ENCODE results near the gene TULP1. TPM values are rescaled to one million over a fixed set of nuclear protein-coding genes. Genes with fewer than 3 reads are reported as not detected.

The TULP1 gene
- total and polyA plus RNA-seq, 2 experiments from 2014 or later, result not detected

DNA sequence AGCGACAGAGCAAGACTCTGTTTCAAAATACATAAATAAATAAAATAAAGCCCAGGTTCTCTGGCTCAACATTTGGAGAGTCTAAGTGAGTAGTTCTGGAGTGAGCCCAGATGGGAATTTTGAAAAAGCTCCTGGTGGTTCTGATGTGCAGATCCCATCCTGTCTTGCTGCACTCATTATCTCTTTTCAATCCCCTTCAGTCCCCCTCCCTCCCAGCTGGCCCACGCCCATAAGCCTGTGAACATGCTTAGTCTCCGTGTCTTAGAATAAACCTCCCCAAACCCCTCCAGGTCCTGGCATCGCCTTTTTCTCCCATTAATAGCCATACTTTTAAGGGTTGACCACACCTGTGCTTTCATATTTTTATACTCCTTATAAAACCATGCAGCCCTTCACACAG, 19.4 kb upstream of the TULP1 start:
- no peaks in the 10 kb centered on the region for H4K20me1 ChIP-seq (ENCODE audit: insufficient read depth)
- H3K4me3 ChIP-seq, result no peak overlapping the region
- no peaks in the 10 kb centered on the region for H3K9me2 ChIP-seq (ENCODE audit: insufficient read depth)
- DNase-seq, result no peak
- no peaks in the 10 kb centered on the region for H3K9me3 ChIP-seq (ENCODE audit: low read depth)
- no peak overlapping the region for H3K9ac ChIP-seq
- no peak overlapping the region for H3K4me2 ChIP-seq (ENCODE audit: unreplicated experiment)
- 57% methylated on average over 4 of the region's 4 CpGs for WGBS, 2 experiments (ENCODE audit: low coverage in 1 of 2, low lambda C conversion rate in 2 of 2, missing lambda C conversion rate in 2 of 2)
- no peaks in the 10 kb centered on the region for H3F3A ChIP-seq (ENCODE audit: insufficient read depth)
- no peaks in the 10 kb centered on the region for H3K79me2 ChIP-seq (ENCODE audit: insufficient read depth)
- H3K4me1 ChIP-seq (ENCODE audit: insufficient read depth), result no peaks in the 10 kb centered on the region
- TF ChIP-seq EZH2 (IDR thresholded peaks at IDR 0.05; ENCODE audit: insufficient read depth, poor library complexity, severe bottlenecking), result no peak
- TF ChIP-seq EZH2phosphoT487 (IDR thresholded peaks at IDR 0.05; ENCODE audit: insufficient read depth, low read depth), result no peak
- in situ Hi-C loops (cut with MboI), result no loop called here
- no peak overlapping the region for H3K27ac ChIP-seq
- H2AFZ ChIP-seq, result no peak overlapping the region
- no peaks in the 10 kb centered on the region; the same call in 1 of the 2 replicates for H3K27me3 ChIP-seq (replicated peaks; ENCODE audit: insufficient read depth)
- H3K36me3 ChIP-seq (ENCODE audit: low read depth), result no peaks in the 10 kb centered on the region

DNA sequence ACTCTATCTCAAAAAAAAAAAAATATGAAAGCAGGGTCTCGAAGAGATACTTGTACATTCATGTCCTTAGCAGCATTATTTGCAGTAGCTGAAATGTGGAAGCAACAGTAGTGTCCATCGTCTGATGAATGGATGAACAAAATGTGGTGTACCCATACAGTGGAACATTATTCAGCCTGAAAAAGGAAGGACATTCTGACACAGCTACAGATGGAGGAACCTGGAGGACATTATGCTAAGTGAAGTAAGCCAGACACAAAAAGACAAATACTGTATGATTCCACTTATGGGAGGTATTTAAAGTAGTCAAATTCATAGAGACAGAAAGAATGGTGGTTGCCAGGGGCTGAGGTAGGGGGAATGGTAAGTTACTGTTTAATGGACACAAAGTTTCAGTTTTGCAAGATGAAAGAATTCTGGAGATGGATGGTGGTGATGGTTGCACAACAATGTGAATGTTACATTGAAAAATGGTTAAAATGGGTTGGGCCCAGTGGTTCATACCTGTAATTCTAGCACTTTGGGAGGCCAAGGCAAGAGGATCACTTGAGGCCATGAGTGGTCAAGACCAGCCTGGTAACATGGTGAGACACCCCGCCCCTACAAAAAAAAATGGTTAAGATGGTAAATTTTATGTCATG, 11.8 kb upstream of the TULP1 start:
- Histone ChIP-seq H3K27me3 (replicated peaks; ENCODE audit: insufficient read depth) (no peaks in the 10 kb centered on the region), H3K4me1 (ENCODE audit: insufficient read depth) (no peaks in the 10 kb centered on the region), H4K20me1 (ENCODE audit: insufficient read depth) (no peaks in the 10 kb centered on the region), H2AFZ (no peak overlapping the region), H3K9me2 (ENCODE audit: insufficient read depth) (no peaks in the 10 kb centered on the region), H3K4me3 (no peak overlapping the region), H3F3A (ENCODE audit: insufficient read depth) (no peaks in the 10 kb centered on the region), H3K9ac (no peak overlapping the region), H3K9me3 (ENCODE audit: low read depth) (no peaks in the 10 kb centered on the region), H3K4me2 (ENCODE audit: unreplicated experiment) (no peak overlapping the region), H3K79me2 (ENCODE audit: insufficient read depth) (no peaks in the 10 kb centered on the region), H3K36me3 (ENCODE audit: low read depth) (no peaks in the 10 kb centered on the region), H3K27ac (no peak overlapping the region)
- DNase-seq, result no peak
- TF ChIP-seq EZH2 (IDR thresholded peaks at IDR 0.05; ENCODE audit: insufficient read depth, poor library complexity, severe bottlenecking), result no peak
- TF ChIP-seq EZH2phosphoT487 (IDR thresholded peaks at IDR 0.05; ENCODE audit: insufficient read depth, low read depth), result no peak
- in situ Hi-C loops (cut with MboI), result no loop called here
- 77 to 83% methylated on average over 3 of the region's 3 CpGs for WGBS, 2 experiments (ENCODE audit: low coverage in 1 of 2, low lambda C conversion rate in 2 of 2, missing lambda C conversion rate in 2 of 2)

GRCh38 chr6:35522660-35523658, 10.3 kb upstream of the TULP1 start:
- no peaks in the 10 kb centered on the region for H3K9me2 ChIP-seq (ENCODE audit: insufficient read depth)
- no peak overlapping the region for H3K27ac ChIP-seq
- in situ Hi-C loops (cut with MboI), result no loop called here
- 30 to 31% methylated on average over 31 to 32 of the region's 32 CpGs for WGBS, 2 experiments (ENCODE audit: low coverage in 1 of 2, low lambda C conversion rate in 2 of 2, missing lambda C conversion rate in 2 of 2)
- no peaks in the 10 kb centered on the region for H4K20me1 ChIP-seq (ENCODE audit: insufficient read depth)
- DNase-seq, result peak; percentile 78
- H3K4me3 ChIP-seq, result peak overlapping the region; percentile 65
- peak overlapping the region; percentile 62 for H3K4me2 ChIP-seq (ENCODE audit: unreplicated experiment)
- no peaks in the 10 kb centered on the region for H3F3A ChIP-seq (ENCODE audit: insufficient read depth)
- H3K9ac ChIP-seq, result no peak overlapping the region
- H3K79me2 ChIP-seq (ENCODE audit: insufficient read depth), result no peaks in the 10 kb centered on the region
- TF ChIP-seq EZH2phosphoT487 (IDR thresholded peaks at IDR 0.05; ENCODE audit: insufficient read depth, low read depth), result no peak
- TF ChIP-seq EZH2 (IDR thresholded peaks at IDR 0.05; ENCODE audit: insufficient read depth, poor library complexity, severe bottlenecking), result no peak
- H2AFZ ChIP-seq, result peak overlapping the region; percentile 76
- no peaks in the 10 kb centered on the region for H3K36me3 ChIP-seq (ENCODE audit: low read depth)
- no peaks in the 10 kb centered on the region for H3K4me1 ChIP-seq (ENCODE audit: insufficient read depth)
- no peaks in the 10 kb centered on the region for H3K27me3 ChIP-seq (replicated peaks; ENCODE audit: insufficient read depth)
- H3K9me3 ChIP-seq (ENCODE audit: low read depth), result no peaks in the 10 kb centered on the region

GRCh38 chr6:35522151-35522550, 9.5 kb upstream of the TULP1 start:
- no peak for DNase-seq
- in situ Hi-C loops (cut with MboI), result no loop called here
- WGBS, 2 experiments (ENCODE audit: low coverage in 1 of 2, low lambda C conversion rate in 2 of 2, missing lambda C conversion rate in 2 of 2), result 44 to 48% methylated on average over 12 of the region's 12 CpGs
- Histone ChIP-seq H3K27me3 (replicated peaks; ENCODE audit: insufficient read depth) (no peaks in the 10 kb centered on the region), H3K36me3 (ENCODE audit: low read depth) (no peaks in the 10 kb centered on the region), H3K9me2 (ENCODE audit: insufficient read depth) (no peaks in the 10 kb centered on the region), H2AFZ (no peak overlapping the region), H3K27ac (no peak overlapping the region), H3K4me3 (no peak overlapping the region), H3F3A (ENCODE audit: insufficient read depth) (no peaks in the 10 kb centered on the region), H3K9ac (no peak overlapping the region), H3K9me3 (ENCODE audit: low read depth) (no peaks in the 10 kb centered on the region), H3K79me2 (ENCODE audit: insufficient read depth) (no peaks in the 10 kb centered on the region), H3K4me1 (ENCODE audit: insufficient read depth) (no peaks in the 10 kb centered on the region), H3K4me2 (ENCODE audit: unreplicated experiment) (no peak overlapping the region), H4K20me1 (ENCODE audit: insufficient read depth) (no peaks in the 10 kb centered on the region)
- no peak for TF ChIP-seq EZH2 (IDR thresholded peaks at IDR 0.05; ENCODE audit: insufficient read depth, poor library complexity, severe bottlenecking)
